IMR-90 (cell line): Measurements from ENCODE around the gene MNAT1. TPM values are rescaled to one million over a fixed set of nuclear protein-coding genes. Genes with fewer than 3 reads are reported as not detected.

Experiments
- ATAC-seq: fragments of 200-7000 bp; cut with Tn5 transposase; 2 replicates; pipeline ENCODE4 v1.9.1; 2020; ENCODE audit warnings: low read depth, mild to moderate bottlenecking, moderate library complexity
- BruUV-seq: library from RNA; stranded (reverse); fragments of 400-500 nt; replicated peaks from 2 replicates; lab custom pipeline; 2021; lab: Mats Ljungman, UMichigan
- CTCF ChIA-PET: fragments of 300-600 bp; formaldehyde crosslinking; extraction: SDS; loops from one replicate; lab custom pipeline; 2021; ENCODE audit warnings: antibody characterized with exemption; lab: Yijun Ruan, JAX
- POLR2A ChIA-PET: fragments of 300-600 bp; sonication (Branson Sonifier 250); formaldehyde crosslinking; loops from one replicate; lab custom pipeline; 2022; ENCODE audit warnings: antibody characterized with exemption; ENCODE audit not compliant: unreplicated experiment; lab: Charles Lee
- DNase-seq: peaks from one replicate; pipeline ENCODE4 v3.0.0; 2013
- H2AFZ ChIP-seq: replicated peaks from 2 replicates; pipeline ENCODE3; 2013; ENCODE audit warnings: low read length, mild to moderate bottlenecking; ENCODE audit not compliant: poor library complexity
- H2AK5ac ChIP-seq: 2 replicates; pipeline ENCODE4 v1.6.1; 2013; ENCODE audit warnings: low read depth, low read length, inconsistent platforms
- H2AK9ac ChIP-seq: replicated peaks from 2 replicates; pipeline ENCODE3; 2013; ENCODE audit warnings: mild to moderate bottlenecking, low read depth, low read length, moderate library complexity; ENCODE audit not compliant: poor library complexity
- H2BK120ac ChIP-seq: 2 replicates; pipeline ENCODE4 v1.6.1; 2013; ENCODE audit warnings: low read depth, low read length, inconsistent platforms
- H2BK15ac ChIP-seq: 3 replicates; pipeline ENCODE4 v1.6.1; 2013; ENCODE audit warnings: low read depth, low read length, inconsistent platforms
- H2BK20ac ChIP-seq: 2 replicates; pipeline ENCODE4 v1.6.1; 2013; ENCODE audit warnings: low read depth, mild to moderate bottlenecking, inconsistent platforms, low read length, moderate library complexity
- H2BK5ac ChIP-seq: 2 replicates; pipeline ENCODE4 v1.6.1; 2013; ENCODE audit warnings: mild to moderate bottlenecking, low read depth, low read length, inconsistent platforms; ENCODE audit not compliant: poor library complexity, severe bottlenecking
- H3K14ac ChIP-seq: replicated peaks from 2 replicates; pipeline ENCODE4 v1.6.1; 2013; ENCODE audit warnings: low read depth, low read length, inconsistent platforms
- H3K18ac ChIP-seq: 2 replicates; pipeline ENCODE4 v1.6.1; 2013; ENCODE audit warnings: low read depth, low read length, control low read depth
- H3K23ac ChIP-seq: 2 replicates; pipeline ENCODE4 v1.6.1; 2013; ENCODE audit warnings: low read depth, low read length, inconsistent platforms
- H3K27ac ChIP-seq: 2 replicates; pipeline ENCODE4 v1.5.1; 2013; ENCODE audit warnings: mild to moderate bottlenecking, control low read depth, low read length; ENCODE audit not compliant: insufficient read depth
- H3K27me3 ChIP-seq: 2 replicates; pipeline ENCODE4 v1.6.1; 2013; ENCODE audit warnings: low read length; ENCODE audit not compliant: control insufficient read depth, insufficient read depth
- H3K36me3 ChIP-seq: 2 replicates; pipeline ENCODE4 v1.6.1; 2013; ENCODE audit warnings: low read length, mixed read lengths; ENCODE audit not compliant: control insufficient read depth, insufficient read depth
- H3K4ac ChIP-seq: 2 replicates; pipeline ENCODE4 v1.6.1; 2013; ENCODE audit warnings: low read depth, low read length, inconsistent platforms
- H3K4me1 ChIP-seq: 2 replicates; pipeline ENCODE4 v1.6.1; 2013; ENCODE audit warnings: low read length, mixed read lengths; ENCODE audit not compliant: control insufficient read depth, insufficient read depth
- H3K4me2 ChIP-seq: 2 replicates; pipeline ENCODE4 v1.6.1; 2013; ENCODE audit warnings: low read depth, mild to moderate bottlenecking, control low read depth, low read length, moderate library complexity
- H3K4me3 ChIP-seq: 2 replicates; pipeline ENCODE4 v1.5.1; 2013; ENCODE audit warnings: low read depth, mild to moderate bottlenecking, control low read depth, low read length, moderate library complexity; ENCODE audit not compliant: insufficient read depth
- H3K56ac ChIP-seq: 2 replicates; pipeline ENCODE4 v1.6.1; 2013; ENCODE audit warnings: low read length, inconsistent platforms; ENCODE audit not compliant: insufficient read depth; ENCODE audit errors: extremely low read depth
- H3K79me1 ChIP-seq, 2 experiments: 2 replicates each; pipeline ENCODE4 v1.6.1; 2013; ENCODE audit warnings: low read length in 2 of 2, inconsistent platforms in 1 of 2, low read depth in 1 of 2
- H3K9ac ChIP-seq: 2 replicates; pipeline ENCODE4 v1.6.1; 2013; ENCODE audit warnings: low read depth, low read length, control low read depth
- H3K9me1 ChIP-seq: 2 replicates; pipeline ENCODE4 v1.6.1; 2013; ENCODE audit warnings: low read length, inconsistent platforms; ENCODE audit not compliant: insufficient read depth
- H3K9me3 ChIP-seq: 2 replicates; pipeline ENCODE4 v1.6.1; 2013; ENCODE audit warnings: low read length; ENCODE audit not compliant: control insufficient read depth, insufficient read depth
- H4K20me1 ChIP-seq: 2 replicates; pipeline ENCODE4 v1.6.1; 2013; ENCODE audit warnings: low read length, inconsistent platforms; ENCODE audit not compliant: insufficient read depth
- H4K5ac ChIP-seq: 2 replicates; pipeline ENCODE4 v1.6.1; 2013; ENCODE audit warnings: mild to moderate bottlenecking, low read depth, low read length, control low read depth
- H4K8ac ChIP-seq, 2 experiments: 2 replicates each; pipeline ENCODE4 v1.6.1; 2013; ENCODE audit warnings: low read depth in 2 of 2, low read length in 2 of 2, control low read depth in 1 of 2, inconsistent platforms in 1 of 2
- H4K91ac ChIP-seq: 2 replicates; pipeline ENCODE4 v1.6.1; 2013; ENCODE audit warnings: low read depth, low read length, inconsistent platforms; ENCODE audit not compliant: insufficient read depth
- BHLHE40 ChIP-seq: fragments of 150-350 bp; IDR thresholded peaks from 2 replicates; pipeline ENCODE4 v1.6.1; 2016; ENCODE audit warnings: mild to moderate bottlenecking, low read depth, low read length
- CEBPB ChIP-seq: IDR thresholded peaks from 2 replicates; pipeline ENCODE4 v1.6.1; 2012; ENCODE audit warnings: low read depth, low read length, improper control_type of control experiment
- CHD1 ChIP-seq: IDR thresholded peaks from 2 replicates; pipeline ENCODE4 v1.6.1; 2012; ENCODE audit warnings: low read depth, low read length, improper control_type of control experiment
- CTCF ChIP-seq: conservative IDR thresholded peaks from 2 replicates; pipeline ENCODE4 v1.5.1; 2012; ENCODE audit warnings: mild to moderate bottlenecking, low read depth, low read length, improper control_type of control experiment
- ELK1 ChIP-seq: fragments of 150-350 bp; IDR thresholded peaks from 2 replicates; pipeline ENCODE4 v1.6.1; 2016; ENCODE audit warnings: low read depth, mild to moderate bottlenecking, low read length, moderate library complexity, borderline replicate concordance
- FOS ChIP-seq: fragments of 150-350 bp; IDR thresholded peaks from 2 replicates; pipeline ENCODE4 v1.6.1; 2016; ENCODE audit warnings: low read depth, low read length
- MAFK ChIP-seq: IDR thresholded peaks from 2 replicates; pipeline ENCODE4 v1.6.1; 2012; ENCODE audit warnings: low read depth, low read length, improper control_type of control experiment
- MAZ ChIP-seq: IDR thresholded peaks from 2 replicates; pipeline ENCODE4 v1.6.1; 2012; ENCODE audit warnings: low read depth, mild to moderate bottlenecking, low read length, improper control_type of control experiment, moderate library complexity, borderline replicate concordance
- MXI1 ChIP-seq: IDR thresholded peaks from 2 replicates; pipeline ENCODE4 v1.6.1; 2012; ENCODE audit warnings: low read depth, mild to moderate bottlenecking, low read length, moderate library complexity, borderline replicate concordance
- NFE2L2 ChIP-seq: fragments of 150-350 bp; IDR thresholded peaks from 2 replicates; pipeline ENCODE4 v1.6.1; 2016; ENCODE audit warnings: low read depth, mild to moderate bottlenecking, low read length
- POLR2A ChIP-seq: IDR thresholded peaks from 2 replicates; pipeline ENCODE4 v1.6.1; 2012; ENCODE audit warnings: mild to moderate bottlenecking, low read depth, low read length
- RAD21 ChIP-seq: IDR thresholded peaks from 2 replicates; pipeline ENCODE4 v1.6.1; 2012; ENCODE audit warnings: low read length, improper control_type of control experiment
- RCOR1 ChIP-seq: IDR thresholded peaks from 2 replicates; pipeline ENCODE4 v1.6.1; 2012; ENCODE audit warnings: mild to moderate bottlenecking, low read length, improper control_type of control experiment; ENCODE audit not compliant: insufficient replicate concordance
- RFX5 ChIP-seq: IDR thresholded peaks from 2 replicates; pipeline ENCODE4 v1.8.0; 2012; ENCODE audit warnings: low read depth, mild to moderate bottlenecking, low read length, moderate library complexity
- SMC3 ChIP-seq: fragments of 150-350 bp; IDR thresholded peaks from 2 replicates; pipeline ENCODE4 v1.6.1; 2016; ENCODE audit warnings: low read depth, mild to moderate bottlenecking, antibody characterized with exemption, low read length, moderate library complexity
- WGBS, 2 experiments: methylation state at CpG; one replicate each; pipeline versions ENCODE4 v1.1.5 to v1.1.7; 2013; ENCODE audit warnings: missing lambda C conversion rate in 2 of 2; ENCODE audit not compliant: insufficient read length in 1 of 2; ENCODE audit errors: extremely low coverage in 2 of 2; 5-methylcytosine and 5-hydroxymethylcytosine counted together
- dilution Hi-C: fragments of 300-500 bp; cut with HindIII; formaldehyde crosslinking; loops from one replicate; pipeline ENCODE4 v1.14.3; 2018; ENCODE audit warnings: low sequenced_read_pairs; ENCODE audit not compliant: unreplicated experiment
- in situ Hi-C: fragments of 300-500 bp; cut with MboI; formaldehyde crosslinking; loops from 3 replicates; pipeline ENCODE4 v1.14.3; 2019; ENCODE audit warnings: low sequenced_read_pairs, inconsistent platforms, mixed read lengths
- intact Hi-C: fragments of 100-400 bp; cut with micrococcal nuclease; formaldehyde crosslinking; loops from 2 replicates; pipeline ENCODE4 v1.10.0; 2022
- polyA plus RNA-seq, 3 experiments: library from polyadenylated mRNA; depleted of rRNA; stranded (reverse); fragments of >200 nt; gene quantifications; 2 replicates each; pipeline ENCODE4 v1.2.3, GENCODE V29; 2012; ENCODE audit warnings: low replicate concordance in 1 of 3
- total RNA-seq: library from RNA; depleted of rRNA; stranded (reverse); fragments of >200 nt; gene quantifications from 2 replicates; pipeline ENCODE4 v1.2.3, GENCODE V29; 2012
- TF ChIP-seq, protein P1 (sequence below): fragments of 150-350 bp; IDR thresholded peaks from 2 replicates; pipeline ENCODE4 v1.6.1; 2017; ENCODE audit warnings: mild to moderate bottlenecking, antibody characterized with exemption, low read length, low read depth

Gene MNAT1
- total and polyA plus RNA-seq, 2 of the 4 experiments (the other 2 are of a cell fraction): 48.2 to 53.0 TPM

- H3K23ac ChIP-seq: no peak overlapping the region
- no peaks in the 10 kb centered on the region for H3K27me3 ChIP-seq
- H2BK15ac ChIP-seq: no peak overlapping the region
- H2BK120ac ChIP-seq: no peak overlapping the region
- peaks cover 2% of the 10 kb centered on the region; the same call in 1 of the 2 replicates for H3K36me3 ChIP-seq
- no peaks in the 10 kb centered on the region for H3K9me3 ChIP-seq
- dilution Hi-C loops: no loop called here
- H2AK9ac ChIP-seq: no peak overlapping the region
- H4K5ac ChIP-seq: no peak overlapping the region
- no peak overlapping the region for H2BK20ac ChIP-seq
- in situ Hi-C loops: no loop called here
- intact Hi-C loops: no loop called here
- no TSS peak for BruUV-seq
- H3K9ac ChIP-seq: no peak overlapping the region
- no peak overlapping the region for H2BK5ac ChIP-seq
- no peak overlapping the region for H3K4me2 ChIP-seq
- H3K4ac ChIP-seq: no peak overlapping the region
- no peak overlapping the region for H2AK5ac ChIP-seq
- no peaks in the 10 kb centered on the region for H4K20me1 ChIP-seq
- peaks cover 0 to 3% of the 10 kb centered on the region in 2 experiments; a peak in 2 of 4 replicates for H3K79me1 ChIP-seq
- no peak overlapping the region for H3K4me3 ChIP-seq
- H4K91ac ChIP-seq: no peak overlapping the region
- H3K9me1 ChIP-seq: peaks cover 2% of the 10 kb centered on the region; the same call in 1 of the 2 replicates
- ChIA-PET CTCF (no interaction called here), POLR2A (no interaction called here)
- TF ChIP-seq FOS (no peak), CTCF (no peak), RFX5 (no peak), RCOR1 (no peak), CHD1 (no peak), NFE2L2 (no peak), POLR2A (no peak), MXI1 (no peak), BHLHE40 (no peak), SMC3 (no peak), ELK1 (no peak), CEBPB (no peak), MAZ (no peak), MAFK (no peak), RAD21 (no peak)
- TF ChIP-seq, protein P1, sequence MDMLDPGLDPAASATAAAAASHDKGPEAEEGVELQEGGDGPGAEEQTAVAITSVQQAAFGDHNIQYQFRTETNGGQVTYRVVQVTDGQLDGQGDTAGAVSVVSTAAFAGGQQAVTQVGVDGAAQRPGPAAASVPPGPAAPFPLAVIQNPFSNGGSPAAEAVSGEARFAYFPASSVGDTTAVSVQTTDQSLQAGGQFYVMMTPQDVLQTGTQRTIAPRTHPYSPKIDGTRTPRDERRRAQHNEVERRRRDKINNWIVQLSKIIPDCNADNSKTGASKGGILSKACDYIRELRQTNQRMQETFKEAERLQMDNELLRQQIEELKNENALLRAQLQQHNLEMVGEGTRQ: no peak
- no peak for DNase-seq
- H3K4me1 ChIP-seq: no peaks in the 10 kb centered on the region
- no peak overlapping the region for H3K27ac ChIP-seq
- ATAC-seq: no peak
- H4K8ac ChIP-seq: no peak overlapping the region
- H3K56ac ChIP-seq: no peak overlapping the region
- no CpG with 5 or more reads among the region's 2 CpGs for WGBS, 2 experiments
- no peak overlapping the region for H3K18ac ChIP-seq
- H2AFZ ChIP-seq: no peak overlapping the region
- no peak overlapping the region for H3K14ac ChIP-seq
Observed at GRCh38 chr14:60848066-60848465, 113.5 kb downstream of the MNAT1 start.
